C4-2B (cell line): Measurements from ENCODE around the gene SYNPR.

ENCODE experiments used
- ZFX ChIP-seq: fragments of 450-650 bp; IDR thresholded peaks from 2 replicates; pipeline ENCODE4 v1.6.1; 2017
- TF ChIP-seq, protein P1 (sequence below): fragments of 450-650 bp; conservative IDR thresholded peaks from 2 replicates; pipeline ENCODE4 v1.5.1; 2017; ENCODE audit warnings: mild to moderate bottlenecking

DNA sequence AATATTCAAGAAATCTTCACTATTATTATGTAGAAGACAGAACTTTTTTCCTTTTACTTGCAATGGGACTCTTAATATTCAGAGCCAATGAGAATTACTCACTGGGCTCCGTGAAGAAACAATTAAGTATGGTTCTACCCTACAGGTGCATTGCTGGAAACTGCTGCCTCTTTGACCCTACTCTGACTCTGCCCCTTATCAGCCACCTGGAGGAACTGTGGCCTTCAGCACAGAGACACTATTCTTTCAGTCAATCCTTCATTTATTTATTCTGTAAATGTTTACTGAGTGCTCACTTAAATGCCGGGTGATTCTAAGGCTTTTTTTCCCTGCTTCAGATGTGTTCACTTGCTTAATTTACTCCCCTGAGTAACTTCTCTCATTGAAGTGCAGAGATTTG lies 163.2 kb downstream of the SYNPR start:
- TF ChIP-seq, protein P1, sequence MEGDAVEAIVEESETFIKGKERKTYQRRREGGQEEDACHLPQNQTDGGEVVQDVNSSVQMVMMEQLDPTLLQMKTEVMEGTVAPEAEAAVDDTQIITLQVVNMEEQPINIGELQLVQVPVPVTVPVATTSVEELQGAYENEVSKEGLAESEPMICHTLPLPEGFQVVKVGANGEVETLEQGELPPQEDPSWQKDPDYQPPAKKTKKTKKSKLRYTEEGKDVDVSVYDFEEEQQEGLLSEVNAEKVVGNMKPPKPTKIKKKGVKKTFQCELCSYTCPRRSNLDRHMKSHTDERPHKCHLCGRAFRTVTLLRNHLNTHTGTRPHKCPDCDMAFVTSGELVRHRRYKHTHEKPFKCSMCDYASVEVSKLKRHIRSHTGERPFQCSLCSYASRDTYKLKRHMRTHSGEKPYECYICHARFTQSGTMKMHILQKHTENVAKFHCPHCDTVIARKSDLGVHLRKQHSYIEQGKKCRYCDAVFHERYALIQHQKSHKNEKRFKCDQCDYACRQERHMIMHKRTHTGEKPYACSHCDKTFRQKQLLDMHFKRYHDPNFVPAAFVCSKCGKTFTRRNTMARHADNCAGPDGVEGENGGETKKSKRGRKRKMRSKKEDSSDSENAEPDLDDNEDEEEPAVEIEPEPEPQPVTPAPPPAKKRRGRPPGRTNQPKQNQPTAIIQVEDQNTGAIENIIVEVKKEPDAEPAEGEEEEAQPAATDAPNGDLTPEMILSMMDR = no peak
- no peak for TF ChIP-seq ZFX
